GM23248 (cell line): ENCODE results near the gene C19orf12. TPM values are rescaled to one million over a fixed set of nuclear protein-coding genes. Genes with fewer than 3 reads are reported as not detected.

Source experiments
- DNase-seq: peaks from one replicate; pipeline ENCODE4 v3.0.0-alpha.2; 2015
- H2AFZ ChIP-seq: fragments of 200-600 bp; sonication (generic); 2 replicates; pipeline ENCODE4 v1.6.1; 2016; ENCODE audit warnings: antibody characterized with exemption
- H3F3A ChIP-seq: fragments of 200-600 bp; sonication (generic); 2 replicates; pipeline ENCODE4 v1.6.1; 2016; ENCODE audit warnings: mild to moderate bottlenecking, antibody characterized with exemption, mixed run types; ENCODE audit not compliant: insufficient read depth
- H3K27ac ChIP-seq: fragments of 200-600 bp; sonication (generic); 2 replicates; pipeline ENCODE4 v1.5.1; 2016; ENCODE audit warnings: mild to moderate bottlenecking
- H3K27me3 ChIP-seq: fragments of 200-600 bp; sonication (generic); replicated peaks from 2 replicates; pipeline ENCODE4 v1.6.1; 2016; ENCODE audit warnings: mild to moderate bottlenecking; ENCODE audit not compliant: insufficient read depth
- H3K36me3 ChIP-seq: fragments of 200-600 bp; sonication (generic); 2 replicates; pipeline ENCODE4 v1.6.1; 2016; ENCODE audit warnings: low read depth, mild to moderate bottlenecking
- H3K4me1 ChIP-seq: fragments of 200-600 bp; sonication (generic); 2 replicates; pipeline ENCODE4 v1.6.1; 2016; ENCODE audit warnings: mild to moderate bottlenecking; ENCODE audit not compliant: insufficient read depth
- H3K4me2 ChIP-seq: fragments of 200-600 bp; sonication (generic); one replicate; pipeline ENCODE4 v1.6.1; 2016; ENCODE audit warnings: mild to moderate bottlenecking; ENCODE audit not compliant: unreplicated experiment
- H3K4me3 ChIP-seq: fragments of 200-600 bp; sonication (generic); 2 replicates; pipeline ENCODE4 v1.5.1; 2016; ENCODE audit warnings: mild to moderate bottlenecking
- H3K79me2 ChIP-seq: fragments of 200-600 bp; sonication (generic); 2 replicates; pipeline ENCODE4 v1.6.1; 2016; ENCODE audit warnings: mild to moderate bottlenecking; ENCODE audit not compliant: insufficient read depth
- H3K9ac ChIP-seq: fragments of 200-600 bp; sonication (generic); 2 replicates; pipeline ENCODE4 v1.6.1; 2016; ENCODE audit warnings: mild to moderate bottlenecking
- H3K9me2 ChIP-seq: fragments of 200-600 bp; sonication (generic); 2 replicates; pipeline ENCODE4 v1.6.1; 2016; ENCODE audit warnings: mixed run types, mild to moderate bottlenecking, moderate library complexity; ENCODE audit not compliant: insufficient read depth
- H3K9me3 ChIP-seq: fragments of 200-600 bp; sonication (generic); one replicate; pipeline ENCODE4 v1.6.1; 2017; ENCODE audit warnings: low read depth
- H4K20me1 ChIP-seq: fragments of 200-600 bp; sonication (generic); 2 replicates; pipeline ENCODE4 v1.6.0; 2016; ENCODE audit not compliant: insufficient read depth
- EZH2 ChIP-seq: fragments of 200-600 bp; sonication (generic); IDR thresholded peaks from 2 replicates; pipeline ENCODE4 v1.6.1; 2018; ENCODE audit warnings: antibody characterized with exemption, mild to moderate bottlenecking; ENCODE audit not compliant: insufficient read depth, poor library complexity, severe bottlenecking
- EZH2phosphoT487 ChIP-seq: fragments of 200-600 bp; sonication (generic); IDR thresholded peaks from 2 replicates; pipeline ENCODE4 v1.6.1; 2018; ENCODE audit warnings: antibody characterized with exemption, moderate library complexity, mild to moderate bottlenecking, low read depth; ENCODE audit not compliant: insufficient read depth
- WGBS, 2 experiments: methylation state at CpG; one replicate each; pipeline ENCODE4 v1.1.6; 2015 to 2017; ENCODE audit warnings: low lambda C conversion rate in 2 of 2, low coverage in 1 of 2; ENCODE audit errors: missing lambda C conversion rate in 2 of 2; 5-methylcytosine and 5-hydroxymethylcytosine counted together
- in situ Hi-C: fragments of 300-500 bp; cut with MboI; formaldehyde crosslinking; loops from 2 replicates; pipeline ENCODE4 v1.15.0; 2020
- polyA plus RNA-seq: library from polyadenylated mRNA; unstranded; fragments of >200 nt; fragmentation: Nextera tagmentation; extraction: Ambion mirVana; gene quantifications from 2 replicates; pipeline ENCODE4 v1.2.1, GENCODE V29; 2016
- total RNA-seq: library from RNA; depleted of rRNA; stranded (reverse); fragments of >200 nt; shearing (Covaris generic); gene quantifications from 2 replicates; pipeline ENCODE4 v1.2.3, GENCODE V29; 2014

The C19orf12 gene
- total and polyA plus RNA-seq, 2 experiments from 2014 or later = 34.2 to 45.7 TPM

- Histone ChIP-seq H3K4me1 (peaks cover 33% of the 10 kb centered on the region), H3K9me3 (no peaks in the 10 kb centered on the region), H3K36me3 (no peaks in the 10 kb centered on the region), H3K27me3 (no peaks in the 10 kb centered on the region), H2AFZ (no peak overlapping the region), H3K4me3 (peak overlapping the region; percentile 71), H3K79me2 (no peaks in the 10 kb centered on the region), H3K9ac (peak overlapping the region; percentile 88), H4K20me1 (no peaks in the 10 kb centered on the region), H3K27ac (peak overlapping the region; percentile 97), H3F3A (peaks cover 39% of the 10 kb centered on the region), H3K9me2 (no peaks in the 10 kb centered on the region), H3K4me2 (peak overlapping the region; percentile 61)
- 35 to 39% methylated on average over 18 of the region's 18 CpGs for WGBS, 2 experiments
- in situ Hi-C loops = no loop called here
- peak; percentile 75 for DNase-seq
- no peak for TF ChIP-seq EZH2
- TF ChIP-seq EZH2phosphoT487 = no peak
Measured at GRCh38 chr19:29687897-29688728, 26.9 kb downstream of the C19orf12 start.

- peaks cover 33% of the 10 kb centered on the region for H3K4me1 ChIP-seq
- TF ChIP-seq EZH2phosphoT487 (no peak), EZH2 (no peak)
- peak; percentile 99 for DNase-seq
- no peaks in the 10 kb centered on the region for H4K20me1 ChIP-seq
- no peaks in the 10 kb centered on the region for H3K36me3 ChIP-seq
- H2AFZ ChIP-seq = peak overlapping the region; percentile 76
- H3K79me2 ChIP-seq = no peaks in the 10 kb centered on the region
- no peaks in the 10 kb centered on the region for H3K9me2 ChIP-seq
- H3K27ac ChIP-seq = peak overlapping the region; percentile 97
- no peaks in the 10 kb centered on the region for H3K27me3 ChIP-seq
- H3K9ac ChIP-seq = peak overlapping the region; percentile 88
- in situ Hi-C loops = no loop called here
- peaks cover 39% of the 10 kb centered on the region for H3F3A ChIP-seq
- WGBS, 2 experiments = 1 to 3% methylated on average over 17 of the region's 17 CpGs
- peak overlapping the region; percentile 71 for H3K4me3 ChIP-seq
- H3K4me2 ChIP-seq = peak overlapping the region; percentile 86
- H3K9me3 ChIP-seq = no peaks in the 10 kb centered on the region
Measured at GRCh38 chr19:29687244-29687896, 27.7 kb downstream of the C19orf12 start.

- WGBS, 2 experiments = 97 to 98% methylated on average over 8 of the region's 8 CpGs
- peak overlapping the region; percentile 88 for H3K9ac ChIP-seq
- no peaks in the 10 kb centered on the region for H3K79me2 ChIP-seq
- no peaks in the 10 kb centered on the region for H3K36me3 ChIP-seq
- H3F3A ChIP-seq = peaks cover 39% of the 10 kb centered on the region
- H3K27me3 ChIP-seq = no peaks in the 10 kb centered on the region
- TF ChIP-seq EZH2 = no peak
- TF ChIP-seq EZH2phosphoT487 = no peak
- H3K9me3 ChIP-seq = no peaks in the 10 kb centered on the region
- peak overlapping the region; percentile 71 for H3K4me3 ChIP-seq
- H3K27ac ChIP-seq = peak overlapping the region; percentile 97
- no peaks in the 10 kb centered on the region for H4K20me1 ChIP-seq
- in situ Hi-C loops = no loop called here
- no peaks in the 10 kb centered on the region for H3K9me2 ChIP-seq
- peaks cover 36% of the 10 kb centered on the region for H3K4me1 ChIP-seq
- no peak overlapping the region for H2AFZ ChIP-seq
- peak overlapping the region; percentile 86 for H3K4me2 ChIP-seq
- no peak for DNase-seq
Measured at GRCh38 chr19:29686285-29686805, 28.7 kb downstream of the C19orf12 start.

GRCh38 chr19:29685326-29685725 is 29.7 kb downstream of the C19orf12 start:
- Histone ChIP-seq H3K4me2 (peak overlapping the region; percentile 68), H3K27ac (peak overlapping the region; percentile 97)
- TF ChIP-seq EZH2 (no peak), EZH2phosphoT487 (no peak)

More at GRCh38 chr19:29685326-29685725, 29.7 kb downstream of the C19orf12 start:
- peaks cover 36% of the 10 kb centered on the region for H3K4me1 ChIP-seq
- H3K36me3 ChIP-seq = no peaks in the 10 kb centered on the region
- peaks cover 39% of the 10 kb centered on the region for H3F3A ChIP-seq
- H3K27me3 ChIP-seq = no peaks in the 10 kb centered on the region
- H3K79me2 ChIP-seq = no peaks in the 10 kb centered on the region
- H3K9ac ChIP-seq = peak overlapping the region; percentile 15; the same call in 1 of the 2 replicates
- 0 out of 2 replicates have a peak overlapping the region, but pooled peaks have one; percentile 15 for H2AFZ ChIP-seq
- H4K20me1 ChIP-seq = no peaks in the 10 kb centered on the region
- no peaks in the 10 kb centered on the region for H3K9me3 ChIP-seq
- WGBS, 2 experiments = 15 to 18% methylated on average over 7 of the region's 7 CpGs
- in situ Hi-C loops = no loop called here
- peak; percentile 78 for DNase-seq
- no peaks in the 10 kb centered on the region for H3K9me2 ChIP-seq
- H3K4me3 ChIP-seq = no peak overlapping the region
